Left lung (tissue), 10 donors: ENCODE data around the gene MCRIP2. TPM values are rescaled to one million over a fixed set of nuclear protein-coding genes. Genes with fewer than 3 reads are reported as not detected.
A peak's percentile ranks its signal among the peaks of the same experiment; 100 is the strongest.

Source experiments
- ATAC-seq: fragments of 200-7000 bp; cut with Tn5 transposase; one replicate; pipeline ENCODE4 v1.9.1; 2020; ENCODE audit warnings: moderate library complexity
- DNase-seq, 4 donors: peaks; one replicate each; pipeline ENCODE4 v3.0.0-alpha.2; 2013 to 2020
- H3K27ac ChIP-seq, 2 donors: fragments of 200-600 bp; sonication (generic) in 1 of 2; one replicate each; pipeline versions ENCODE4 v1.5.0 to v1.8.0; 2020 to 2021
- H3K27me3 ChIP-seq, 2 donors: fragments of 200-600 bp; sonication (generic) in 1 of 2; one replicate each; pipeline versions ENCODE4 v1.5.0 to v1.8.0; 2020 to 2021
- H3K36me3 ChIP-seq, 2 donors: fragments of 200-600 bp; sonication (generic) in 1 of 2; one replicate each; pipeline versions ENCODE4 v1.5.0 to v1.8.0; 2020 to 2021
- H3K4me1 ChIP-seq, 2 donors: fragments of 200-600 bp; one replicate each; pipeline ENCODE4 v1.8.0; 2021
- H3K4me3 ChIP-seq, 2 donors: fragments of 200-600 bp; sonication (generic) in 1 of 2; one replicate each; pipeline versions ENCODE4 v1.5.0 to v1.8.0; 2020 to 2021; ENCODE audit warnings: mild to moderate bottlenecking in 1 of 2
- H3K9me3 ChIP-seq, 2 donors: fragments of 200-600 bp; sonication (generic) in 1 of 2; one replicate each; pipeline versions ENCODE4 v1.5.0 to v1.8.0; 2020 to 2021
- CTCF ChIP-seq, 2 donors: fragments of 200-600 bp; sonication (generic) in 1 of 2; IDR thresholded peaks; one replicate each; pipeline versions ENCODE4 v1.5.0 to v1.8.0; 2021; ENCODE audit warnings: antibody characterized with exemption in 2 of 2
- intact Hi-C, 2 donors: fragments of 100-400 bp; cut with DNase I; formaldehyde crosslinking; loops; one replicate each; pipeline versions ENCODE4 v1.11.2 to v1.14.2; 2022
- polyA plus RNA-seq, 6 donors: library from polyadenylated mRNA; unstranded; fragments of 120-200 nt; gene quantifications; one replicate each; pipeline ENCODE4 v1.2.1, GENCODE V29; 2013; ENCODE audit not compliant: insufficient read length in 6 of 6
- total RNA-seq, 2 donors: library from RNA; stranded (reverse); fragmentation: NEBNext Ultra II Directional; extraction: Animal tissue kit (Norgen Biotek cat#: 25700); gene quantifications; one replicate each; pipeline ENCODE4 v1.2.1, GENCODE V29; 2021
- donor health status: DM: no; HTN: yes; CAD: no.
- donor health status: DM: no; HTN: no; CAD: no.

MCRIP2 gene
- total and polyA plus RNA-seq, 8 donors = 6.8 to 42.5 (median 12.1) TPM

- H3K4me3 ChIP-seq = no peak overlapping the region
- H3K27ac ChIP-seq = no peak overlapping the region
- TF ChIP-seq CTCF (IDR thresholded peaks at IDR 0.05) = no peak
- intact Hi-C loops = no loop called here
- H3K9me3 ChIP-seq = no peaks in the 10 kb centered on the region
- H3K36me3 ChIP-seq = peaks cover 0 to 31% of the 10 kb centered on the region in 2 donors
- DNase-seq = no peak
- H3K27me3 ChIP-seq = peaks cover 0 to 6% of the 10 kb centered on the region in 2 donors
- peaks cover 12 to 56% of the 10 kb centered on the region in 2 donors for H3K4me1 ChIP-seq
- ATAC-seq = no peak
Observed at GRCh38 chr16:633336-634050, 8.1 kb upstream of the MCRIP2 start.

DNA sequence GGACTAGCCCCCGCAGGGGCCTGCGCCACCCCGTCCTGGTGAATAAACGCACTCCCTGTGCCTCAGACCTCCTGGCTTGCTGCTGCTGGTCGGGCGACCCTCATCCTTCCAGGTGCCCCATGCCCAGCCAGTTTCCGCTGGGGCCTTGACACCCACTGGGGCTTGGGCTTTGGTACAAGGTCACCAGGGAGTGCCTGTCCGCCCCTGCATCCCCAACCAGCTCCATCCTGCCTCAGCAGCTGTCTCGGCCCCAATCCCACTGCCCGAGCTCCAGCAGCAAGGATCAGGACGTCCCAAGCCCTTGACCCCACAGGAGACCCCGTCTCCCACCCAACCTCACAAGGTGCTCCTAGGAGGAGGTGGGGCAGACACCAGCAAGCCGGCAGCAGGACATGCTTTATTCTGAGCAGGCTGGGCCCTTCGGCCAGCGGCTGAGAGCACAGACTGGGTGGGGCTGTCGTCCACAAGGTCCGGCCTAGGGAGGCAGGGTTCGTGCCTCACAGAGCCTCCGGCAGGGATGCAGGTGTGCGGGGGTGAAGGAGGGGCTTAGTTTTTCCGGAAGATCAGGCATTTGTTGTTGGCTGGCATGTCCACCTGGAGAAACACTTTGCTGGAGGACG is 7.5 kb upstream of the MCRIP2 start:
- intact Hi-C loops = no loop called here
- peaks cover 0 to 24% of the 10 kb centered on the region in 2 donors for H3K36me3 ChIP-seq
- no peaks in the 10 kb centered on the region for H3K9me3 ChIP-seq
- no peak for DNase-seq
- H3K4me3 ChIP-seq = no peak overlapping the region
- no peak for TF ChIP-seq CTCF (IDR thresholded peaks at IDR 0.05)
- H3K4me1 ChIP-seq = peaks cover 12 to 49% of the 10 kb centered on the region in 2 donors
- H3K27me3 ChIP-seq = peaks cover 0 to 6% of the 10 kb centered on the region in 2 donors
- ATAC-seq = no peak
- H3K27ac ChIP-seq = no peak overlapping the region

GRCh38 chr16:634996-635395 is 6.6 kb upstream of the MCRIP2 start:
- ATAC-seq (no peak), DNase-seq (no peak)
- H3K27me3 ChIP-seq = peaks cover 0 to 6% of the 10 kb centered on the region in 2 donors
- H3K27ac ChIP-seq = no peak overlapping the region
- no peaks in the 10 kb centered on the region for H3K9me3 ChIP-seq
- intact Hi-C loops = no loop called here
- peaks cover 12 to 41% of the 10 kb centered on the region in 2 donors for H3K4me1 ChIP-seq
- peak overlapping the region; percentile 81 to 89 for H3K4me3 ChIP-seq
- H3K36me3 ChIP-seq = peaks cover 0 to 21% of the 10 kb centered on the region in 2 donors
- no peak for TF ChIP-seq CTCF (IDR thresholded peaks at IDR 0.05)

GRCh38 chr16:635573-636205 is 5.9 kb upstream of the MCRIP2 start:
- peaks cover 12 to 34% of the 10 kb centered on the region in 2 donors for H3K4me1 ChIP-seq
- peaks cover 0 to 6% of the 10 kb centered on the region in 2 donors for H3K27me3 ChIP-seq
- DNase-seq (no peak), ATAC-seq (no peak)
- peak overlapping the region; percentile 81 to 89 for H3K4me3 ChIP-seq
- H3K27ac ChIP-seq = peak overlapping the region; percentile 94 to 98
- TF ChIP-seq CTCF (IDR thresholded peaks at IDR 0.05) = no peak
- intact Hi-C loops = no loop called here
- H3K9me3 ChIP-seq = no peaks in the 10 kb centered on the region
- H3K36me3 ChIP-seq = peaks cover 0 to 21% of the 10 kb centered on the region in 2 donors
